ENCODE results near the gene WARS2.
A peak's percentile ranks its signal among the peaks of the same experiment; 100 is the strongest.
"Not testable (repeated sequence)": the region's sequence is repeated elsewhere in the genome, so short reads cannot be mapped to it uniquely, and the experiment has no call there.

WARS2 gene

DNA sequence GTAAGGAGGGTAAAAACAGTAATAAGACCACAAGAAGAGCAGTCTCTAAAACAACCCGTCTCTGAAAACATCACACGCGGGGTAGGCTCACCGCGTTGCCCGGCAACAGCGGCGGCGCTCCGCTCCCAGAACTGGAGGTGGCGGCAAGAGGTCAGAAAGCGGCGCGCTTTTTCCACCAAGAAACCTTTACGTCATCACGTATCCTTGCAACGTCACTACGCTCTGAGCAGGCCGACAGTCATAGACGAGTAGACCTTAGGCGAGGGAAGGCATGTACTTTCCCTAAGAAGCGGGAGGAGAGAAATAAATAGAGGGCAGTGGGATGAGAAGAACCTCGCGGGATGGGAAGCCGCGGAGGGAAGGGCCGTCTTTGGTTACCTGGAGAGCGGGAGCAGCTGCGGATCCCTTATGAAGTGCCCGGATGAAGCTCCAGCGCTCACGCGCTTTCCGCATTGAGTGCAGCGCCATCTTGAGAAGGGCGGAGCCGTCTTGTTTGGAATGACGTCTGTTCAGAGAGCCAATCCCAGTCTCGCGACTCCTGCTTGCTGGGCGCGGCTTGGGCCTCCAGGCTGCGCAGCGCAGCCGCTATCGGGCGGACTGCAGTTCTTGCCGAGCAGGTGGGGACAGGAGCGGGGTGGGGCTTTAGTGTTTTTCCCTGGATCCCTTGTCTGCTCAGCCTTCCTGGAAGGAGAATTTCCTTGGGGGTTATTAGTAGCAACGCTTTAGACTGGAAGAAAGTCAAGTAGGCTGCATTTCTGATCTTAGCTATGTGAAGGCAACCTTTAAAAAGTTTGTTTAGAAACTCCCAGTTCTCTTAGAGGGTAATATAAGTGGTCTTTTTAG lies at the start of gene WARS2:
WARS2 (minus strand) TSS at position 477 of the 843 bp plus-strand sequence; CDS start at position 468, 9 bp downstream.
- H3K9me3 ChIP-seq, result no peaks in the 10 kb centered on the region
- H3K27me3 ChIP-seq (ENCODE audit: low read depth), result no peaks in the 10 kb centered on the region
- no peaks in the 10 kb centered on the region for H3K36me3 ChIP-seq (replicated peaks)
- peak; percentile 95 for DNase-seq (ENCODE audit: low spot score in 2 of 2)
- H3K4me3 ChIP-seq, result peak within 1 kb of the TSS; percentile 79
- in situ Hi-C loops (cut with MboI; ENCODE audit: low sequenced_read_pairs), result no loop called here
- peaks cover 24% of the 10 kb centered on the region for H3K4me1 ChIP-seq

DNA sequence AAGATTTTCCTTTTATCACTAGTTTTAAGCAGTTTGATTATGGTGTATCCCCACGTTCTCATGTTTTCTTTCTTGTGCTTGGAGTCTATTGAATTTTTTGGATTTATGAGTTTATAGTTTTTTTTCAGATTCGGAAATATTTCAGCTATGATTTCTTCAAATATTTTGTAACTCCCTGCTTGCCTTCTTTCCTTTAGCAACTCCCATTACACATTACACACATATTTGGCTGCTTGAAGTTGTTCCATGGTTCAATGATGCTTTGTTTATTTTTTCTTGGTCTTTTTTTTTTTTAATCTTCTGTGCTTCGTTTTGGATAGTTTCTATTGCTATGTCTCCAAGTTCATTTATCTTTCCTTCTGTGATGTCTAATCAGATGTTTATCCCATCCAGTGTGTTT lies 48.5 kb upstream of the WARS2 start:
- H3K9me3 ChIP-seq, result no peaks in the 10 kb centered on the region
- in situ Hi-C loops (cut with MboI; ENCODE audit: low sequenced_read_pairs), result no loop called here
- no peaks in the 10 kb centered on the region for H3K27me3 ChIP-seq (ENCODE audit: low read depth)
- no peak overlapping the region for H3K4me3 ChIP-seq
- no peak for DNase-seq (ENCODE audit: low spot score in 2 of 2)
- H3K36me3 ChIP-seq (replicated peaks), result no peaks in the 10 kb centered on the region
- H3K4me1 ChIP-seq, result no peaks in the 10 kb centered on the region

DNA sequence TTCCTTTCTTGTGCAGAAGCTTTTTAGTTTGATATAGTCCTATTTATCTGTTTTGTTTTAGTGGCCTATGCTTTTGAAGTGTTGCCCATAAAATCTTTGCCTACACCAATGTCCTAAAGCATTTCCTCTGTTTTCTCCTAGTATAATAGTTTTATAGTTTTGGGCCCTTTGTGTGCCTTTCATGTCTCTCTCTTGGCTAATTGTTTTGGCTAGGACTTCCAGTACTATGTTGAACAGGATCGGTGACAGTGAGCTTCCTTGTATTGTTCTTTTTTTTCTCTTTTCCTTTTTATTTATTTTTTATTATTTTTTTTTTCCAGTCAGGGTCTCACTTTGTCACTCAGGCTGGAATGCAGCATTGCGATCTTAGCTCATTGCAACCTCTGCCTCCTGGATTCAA lies 47.0 kb upstream of the WARS2 start:
- no peaks in the 10 kb centered on the region for H3K4me1 ChIP-seq
- in situ Hi-C loops (cut with MboI; ENCODE audit: low sequenced_read_pairs), result no loop called here
- DNase-seq (ENCODE audit: low spot score in 2 of 2), result no peak
- no peaks in the 10 kb centered on the region for H3K36me3 ChIP-seq (replicated peaks)
- no peaks in the 10 kb centered on the region for H3K27me3 ChIP-seq (ENCODE audit: low read depth)
- no peaks in the 10 kb centered on the region for H3K9me3 ChIP-seq
- H3K4me3 ChIP-seq, result no peak overlapping the region

DNA sequence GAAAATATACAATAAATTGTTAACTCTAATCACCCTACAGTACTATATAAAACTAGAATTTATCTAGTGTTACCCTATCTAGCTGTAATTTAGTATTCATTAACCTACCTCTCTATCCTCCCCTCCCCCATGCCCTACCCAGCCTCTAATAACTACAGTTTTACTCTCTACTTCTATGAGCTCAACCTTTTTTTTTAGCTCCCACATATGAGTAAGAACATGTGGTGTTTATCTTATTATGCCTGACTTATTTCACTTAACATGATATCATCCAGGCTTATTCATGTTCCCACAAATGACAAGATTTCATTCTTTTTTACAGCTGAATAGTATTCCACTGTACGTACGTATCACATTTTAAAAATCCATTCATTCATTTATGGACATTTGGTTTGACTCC lies 46.0 kb upstream of the WARS2 start:
- H3K4me3 ChIP-seq, result no peak overlapping the region
- H3K4me1 ChIP-seq, result no peaks in the 10 kb centered on the region
- no peaks in the 10 kb centered on the region for H3K27me3 ChIP-seq (ENCODE audit: low read depth)
- in situ Hi-C loops (cut with MboI; ENCODE audit: low sequenced_read_pairs), result no loop called here
- no peaks in the 10 kb centered on the region for H3K9me3 ChIP-seq
- H3K36me3 ChIP-seq (replicated peaks), result no peaks in the 10 kb centered on the region
- DNase-seq (ENCODE audit: low spot score in 2 of 2), result no peak

DNA sequence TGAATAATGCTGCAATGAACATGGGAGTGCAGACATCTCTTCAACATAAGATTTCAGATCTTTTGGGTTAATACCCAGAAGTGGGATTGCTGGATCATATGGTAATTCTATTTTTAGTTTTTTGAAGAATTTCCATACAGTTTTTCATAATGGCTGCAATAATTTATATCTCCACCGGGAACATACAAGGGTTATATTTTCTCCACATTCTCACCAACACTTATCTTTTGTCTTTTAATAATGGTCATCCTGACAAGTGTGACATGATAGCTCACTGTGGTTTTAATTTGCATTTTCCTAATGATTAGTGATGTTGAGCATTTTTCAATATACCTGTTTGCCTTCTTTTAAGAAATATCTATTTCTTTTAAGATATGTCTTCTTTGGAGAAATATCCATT lies 44.5 kb upstream of the WARS2 start:
- in situ Hi-C loops (cut with MboI; ENCODE audit: low sequenced_read_pairs), result no loop called here
- Histone ChIP-seq H3K36me3 (replicated peaks) (no peaks in the 10 kb centered on the region), H3K4me3 (no peak overlapping the region), H3K9me3 (no peaks in the 10 kb centered on the region), H3K27me3 (ENCODE audit: low read depth) (no peaks in the 10 kb centered on the region), H3K4me1 (no peaks in the 10 kb centered on the region)
- DNase-seq (ENCODE audit: low spot score in 2 of 2), result no peak

DNA sequence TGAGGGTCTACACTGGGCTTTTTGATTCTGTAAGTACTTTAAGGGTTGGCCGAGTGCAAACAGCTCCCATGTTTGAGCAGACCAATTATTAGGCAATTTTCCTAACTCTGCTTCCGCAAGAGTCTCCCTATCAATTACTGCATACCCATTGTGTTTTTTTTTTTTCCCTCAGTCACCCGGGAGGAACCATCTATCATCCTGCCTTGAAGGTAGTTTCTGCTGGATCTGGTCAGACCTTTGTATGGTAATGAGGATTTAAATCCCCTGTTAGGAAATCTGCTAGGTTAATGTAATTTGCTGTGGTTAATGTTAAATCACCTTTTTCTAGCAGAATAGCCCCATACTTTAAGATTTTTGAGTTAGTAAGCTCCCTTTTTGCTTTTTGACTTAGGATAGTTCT lies 40.8 kb upstream of the WARS2 start:
- Histone ChIP-seq H3K9me3 (no peaks in the 10 kb centered on the region), H3K4me1 (no peaks in the 10 kb centered on the region), H3K4me3 (no peak overlapping the region), H3K27me3 (ENCODE audit: low read depth) (no peaks in the 10 kb centered on the region), H3K36me3 (replicated peaks) (no peaks in the 10 kb centered on the region)
- no peak for DNase-seq (ENCODE audit: low spot score in 2 of 2)
- in situ Hi-C loops (cut with MboI; ENCODE audit: low sequenced_read_pairs), result no loop called here

DNA sequence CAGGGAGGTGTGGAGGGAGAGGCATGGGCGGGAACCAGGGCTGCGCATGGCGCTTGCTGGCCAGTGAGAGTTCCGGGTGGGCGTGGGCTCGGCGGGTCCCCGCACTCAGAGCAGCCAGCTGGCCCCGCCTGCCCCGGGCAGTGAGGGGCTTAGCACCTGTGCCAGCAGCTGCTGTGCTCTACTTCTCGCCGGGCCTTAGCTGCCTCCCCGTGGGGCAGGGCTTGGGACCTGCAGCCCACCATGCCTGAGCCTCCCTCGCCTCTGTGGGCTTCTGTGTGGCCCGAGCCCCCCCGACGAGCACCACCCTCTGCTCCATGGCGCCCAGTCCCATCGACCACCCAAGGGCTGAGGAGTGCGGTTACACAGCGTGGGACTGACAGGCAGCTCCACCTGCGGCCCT lies 38.6 kb upstream of the WARS2 start:
- no peak for DNase-seq (ENCODE audit: low spot score in 2 of 2)
- Histone ChIP-seq H3K4me3 (no peak overlapping the region), H3K9me3 (no peaks in the 10 kb centered on the region), H3K36me3 (replicated peaks) (no peaks in the 10 kb centered on the region), H3K4me1 (no peaks in the 10 kb centered on the region), H3K27me3 (ENCODE audit: low read depth) (no peaks in the 10 kb centered on the region)
- in situ Hi-C loops (cut with MboI; ENCODE audit: low sequenced_read_pairs), result no loop called here

DNA sequence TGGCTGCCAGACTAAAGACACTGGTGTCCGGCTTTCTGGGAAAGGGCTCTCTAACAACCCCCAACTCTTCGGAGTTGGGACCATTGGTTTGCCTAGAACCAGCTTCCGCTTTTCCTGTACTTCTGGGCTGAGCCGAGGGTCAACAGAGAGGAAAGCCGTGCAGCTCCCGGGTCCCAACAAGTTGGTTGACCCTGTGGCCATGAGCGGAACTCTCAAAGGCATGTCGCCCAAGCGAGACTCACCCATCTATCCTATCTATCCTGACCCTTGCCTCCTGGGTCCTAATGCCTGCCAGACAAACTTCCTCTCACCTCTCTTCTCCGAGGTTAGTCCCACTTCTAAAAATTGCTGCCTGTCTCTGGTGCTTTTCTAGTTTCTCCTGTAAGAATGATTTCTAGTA lies 32.5 kb upstream of the WARS2 start:
- H3K9me3 ChIP-seq; H3K4me3 ChIP-seq; H3K4me1 ChIP-seq; H3K36me3 ChIP-seq (replicated peaks); in situ Hi-C loops (cut with MboI; ENCODE audit: low sequenced_read_pairs); DNase-seq (ENCODE audit: low spot score in 2 of 2); H3K27me3 ChIP-seq (ENCODE audit: low read depth): not testable (repeated sequence)

DNA sequence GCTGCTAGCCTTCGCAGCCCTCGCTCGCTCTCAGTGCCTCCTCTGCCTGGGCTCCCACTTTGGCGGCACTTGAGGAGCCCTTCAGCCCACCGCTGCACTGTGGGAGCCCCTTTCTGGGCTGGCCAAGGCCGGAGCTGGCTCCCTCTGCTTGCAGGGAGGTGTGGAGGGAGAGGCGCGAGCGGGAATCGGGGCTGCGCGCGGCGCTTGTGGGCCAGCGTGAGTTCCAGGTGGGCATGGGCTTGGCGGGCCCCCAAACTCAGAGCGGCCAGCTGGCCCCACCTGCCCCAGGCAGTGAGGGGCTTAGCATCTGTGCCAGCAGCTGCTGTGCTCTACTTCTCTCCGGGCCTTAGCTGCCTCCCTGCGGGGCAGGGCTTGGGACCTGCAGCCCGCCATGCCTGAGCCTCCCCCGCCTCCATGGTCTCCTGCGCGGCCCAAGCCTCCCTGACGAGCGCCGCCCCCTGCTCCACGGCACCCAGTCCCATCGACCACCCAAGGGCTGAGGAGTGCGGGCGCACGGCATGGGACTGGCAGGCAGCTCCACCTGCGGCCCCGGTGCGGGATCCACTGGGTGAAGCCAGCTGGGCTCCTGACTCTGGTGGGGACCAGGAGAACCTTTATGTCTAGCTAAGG lies 31.0 kb upstream of the WARS2 start:
- H3K36me3 ChIP-seq (replicated peaks); H3K9me3 ChIP-seq; H3K4me3 ChIP-seq; H3K27me3 ChIP-seq (ENCODE audit: low read depth); in situ Hi-C loops (cut with MboI; ENCODE audit: low sequenced_read_pairs); H3K4me1 ChIP-seq; DNase-seq (ENCODE audit: low spot score in 2 of 2): not testable (repeated sequence)

DNA sequence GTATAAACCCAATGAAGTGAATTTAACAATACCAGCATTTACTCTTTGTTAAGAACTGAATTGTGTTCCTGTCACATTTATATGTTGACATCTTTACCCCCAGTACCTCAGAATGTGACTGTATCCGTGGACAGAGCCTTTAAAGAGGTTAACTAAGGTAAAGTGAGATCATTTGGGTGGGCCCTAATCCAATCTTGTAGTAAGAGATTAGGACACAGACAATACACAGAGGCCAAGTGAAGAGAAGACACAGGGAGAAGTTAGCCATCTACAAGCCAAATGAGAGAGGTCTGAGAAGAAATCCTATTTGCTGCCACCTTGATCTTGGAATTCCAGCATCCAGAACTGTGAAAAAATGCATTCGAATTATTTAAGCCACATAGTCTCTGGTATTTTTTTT lies 22.9 kb upstream of the WARS2 start:
- no peaks in the 10 kb centered on the region for H3K9me3 ChIP-seq
- H3K36me3 ChIP-seq (replicated peaks), result peaks cover 7% of the 10 kb centered on the region; the same call in 1 of the 2 replicates
- H3K4me3 ChIP-seq, result no peak overlapping the region
- peaks cover 9% of the 10 kb centered on the region for H3K4me1 ChIP-seq
- DNase-seq (ENCODE audit: low spot score in 2 of 2), result peak in 1 of 2 experiments; percentile 20
- in situ Hi-C loops (cut with MboI; ENCODE audit: low sequenced_read_pairs), result no loop called here
- no peaks in the 10 kb centered on the region for H3K27me3 ChIP-seq (ENCODE audit: low read depth)

DNA sequence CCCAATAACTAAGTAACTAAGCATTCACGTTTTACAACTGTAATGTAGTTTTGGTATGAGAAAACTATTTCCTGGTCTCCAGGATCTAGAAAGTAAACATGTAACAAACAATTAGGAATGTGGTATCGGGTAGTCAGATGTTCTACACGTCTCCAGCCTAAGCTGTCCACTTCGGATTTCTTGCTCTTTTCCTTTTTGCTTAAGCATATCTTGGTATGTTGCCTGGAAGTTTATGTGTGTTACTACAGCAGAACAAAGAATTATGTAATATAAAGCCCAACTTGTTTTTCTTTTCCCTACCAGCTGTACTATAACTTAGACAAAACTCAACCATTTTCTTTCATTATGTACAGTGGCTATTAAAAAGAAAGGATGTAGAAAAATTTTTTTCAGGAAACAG lies 20.4 kb upstream of the WARS2 start:
- Histone ChIP-seq H3K36me3 (replicated peaks) (peaks cover 10% of the 10 kb centered on the region; the same call in 1 of the 2 replicates), H3K4me1 (peaks cover 6% of the 10 kb centered on the region), H3K4me3 (no peak overlapping the region), H3K27me3 (ENCODE audit: low read depth) (no peaks in the 10 kb centered on the region), H3K9me3 (no peaks in the 10 kb centered on the region)
- in situ Hi-C loops (cut with MboI; ENCODE audit: low sequenced_read_pairs), result no loop called here
- no peak for DNase-seq (ENCODE audit: low spot score in 2 of 2)

DNA sequence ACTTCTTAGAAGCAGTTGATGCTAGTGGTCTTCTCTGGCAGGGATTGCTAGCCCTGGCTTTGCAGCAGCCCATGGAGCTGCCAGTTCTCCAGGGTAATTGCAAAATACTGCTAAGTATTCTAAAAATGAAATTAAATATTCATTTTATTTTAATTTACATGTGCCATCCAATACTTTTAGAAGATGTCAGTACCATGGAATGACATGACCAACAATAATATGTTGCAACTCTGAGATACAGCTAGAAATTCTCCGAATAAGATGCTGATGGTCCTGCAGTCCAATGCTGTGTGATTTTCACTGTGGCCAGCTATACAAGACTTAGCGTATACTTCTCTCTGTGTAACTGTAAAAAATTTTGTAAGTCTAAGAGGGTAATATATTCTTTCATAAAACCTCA lies 20.0 kb upstream of the WARS2 start:
- no peaks in the 10 kb centered on the region for H3K9me3 ChIP-seq
- no peaks in the 10 kb centered on the region for H3K27me3 ChIP-seq (ENCODE audit: low read depth)
- peaks cover 10% of the 10 kb centered on the region; the same call in 1 of the 2 replicates for H3K36me3 ChIP-seq (replicated peaks)
- no peak for DNase-seq (ENCODE audit: low spot score in 2 of 2)
- in situ Hi-C loops (cut with MboI; ENCODE audit: low sequenced_read_pairs), result no loop called here
- peaks cover 6% of the 10 kb centered on the region for H3K4me1 ChIP-seq
- no peak overlapping the region for H3K4me3 ChIP-seq

DNA sequence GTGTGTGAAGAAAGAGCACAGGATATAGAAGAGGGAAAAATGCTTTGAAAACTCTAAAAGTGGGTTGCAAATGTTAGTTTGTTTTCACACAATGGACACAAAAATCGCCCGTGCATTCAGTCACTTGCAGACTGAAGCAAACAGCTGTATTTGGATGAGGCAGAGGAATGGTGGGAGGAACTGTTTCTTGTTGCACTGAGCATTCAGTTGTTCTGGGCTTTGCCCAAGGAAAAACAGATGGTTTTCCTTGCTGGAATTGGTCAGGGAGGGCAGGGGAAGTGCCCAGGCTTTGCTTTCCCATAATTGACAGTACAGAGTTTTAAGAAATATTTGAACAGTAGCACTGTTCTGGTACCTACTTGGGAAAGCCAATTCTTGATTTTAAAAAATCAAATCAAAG lies 19.5 kb upstream of the WARS2 start:
- Histone ChIP-seq H3K9me3 (no peaks in the 10 kb centered on the region), H3K4me1 (peaks cover 6% of the 10 kb centered on the region), H3K27me3 (ENCODE audit: low read depth) (no peaks in the 10 kb centered on the region), H3K36me3 (replicated peaks) (peaks cover 10% of the 10 kb centered on the region; the same call in 1 of the 2 replicates), H3K4me3 (no peak overlapping the region)
- DNase-seq (ENCODE audit: low spot score in 2 of 2), result no peak
- in situ Hi-C loops (cut with MboI; ENCODE audit: low sequenced_read_pairs), result no loop called here

DNA sequence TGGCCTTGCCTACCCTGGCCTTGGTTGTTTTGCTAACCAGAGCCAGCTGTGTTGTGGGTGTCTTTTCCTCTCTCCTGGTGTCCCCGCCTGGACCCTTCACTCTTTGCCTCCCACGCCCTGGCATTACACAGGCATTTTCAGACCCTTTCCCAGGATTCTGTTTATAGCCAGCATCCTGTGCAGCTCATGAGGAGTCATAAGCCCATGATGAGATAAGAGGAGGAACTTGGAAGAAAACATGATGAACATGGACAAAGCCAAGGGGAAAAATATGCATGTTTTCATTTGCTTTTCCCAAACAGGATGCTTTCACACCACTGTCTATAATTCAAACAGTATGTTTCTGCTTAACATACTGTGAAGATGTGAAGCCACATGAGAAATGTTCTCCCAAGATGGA lies 18.7 kb upstream of the WARS2 start:
- H3K9me3 ChIP-seq, result no peaks in the 10 kb centered on the region
- H3K4me3 ChIP-seq, result no peak overlapping the region
- H3K27me3 ChIP-seq (ENCODE audit: low read depth), result no peaks in the 10 kb centered on the region
- peaks cover 6% of the 10 kb centered on the region for H3K4me1 ChIP-seq
- DNase-seq (ENCODE audit: low spot score in 2 of 2), result no peak
- peaks cover 10% of the 10 kb centered on the region; the same call in 1 of the 2 replicates for H3K36me3 ChIP-seq (replicated peaks)
- in situ Hi-C loops (cut with MboI; ENCODE audit: low sequenced_read_pairs), result no loop called here
